Stimulated activated CD4-positive, alpha-beta T cell treated with anti-CD3 and anti-CD28 coated beads, TNF-alpha, amount 100 ng/mL, for 48 hours (primary cell): ENCODE results near the gene TSPYL1.
A peak's percentile ranks its signal among the peaks of the same experiment; 100 is the strongest.
"Not testable (repeated sequence)": the region's sequence is repeated elsewhere in the genome, so short reads cannot be mapped to it uniquely, and the experiment has no call there.

Experiments
- DNase-seq, 3 donors: peaks; one replicate each; pipeline ENCODE4 v3.0.0-alpha.2; 2020; ENCODE audit warnings: low read depth in 3 of 3

TSPYL1 gene

GRCh38 chr6:116279232-116280160, at the start of gene TSPYL1:
Gene TSPYL1 (minus strand): TSS chr6:116279930. CDS start chr6:116279830, 100 bp downstream.
- DNase-seq, result peak; percentile 84 to 89 (median 88)

- DNase-seq, result no peak
These were observed 49.4 kb upstream of the TSPYL1 start for GRCh38 chr6:116329156-116329555.

DNA sequence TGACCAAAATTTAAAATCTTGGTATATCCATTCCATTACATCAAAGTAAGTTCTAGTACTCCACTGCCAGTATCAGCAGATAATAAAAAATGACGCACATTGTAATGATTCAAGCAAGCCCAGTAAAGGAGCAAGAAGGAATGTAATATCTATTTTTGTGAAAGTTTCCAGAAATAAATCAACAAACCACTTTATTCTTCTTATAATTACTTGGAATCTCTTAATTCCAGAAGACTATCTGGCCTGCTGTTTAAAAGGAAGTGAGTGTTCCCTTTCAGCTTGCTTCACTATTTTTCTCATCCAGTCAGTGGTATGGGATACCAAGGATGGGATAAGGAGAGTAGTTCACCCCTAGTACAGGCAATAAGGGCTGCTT, 48.8 kb upstream of the TSPYL1 start:
- no peak for DNase-seq

DNA sequence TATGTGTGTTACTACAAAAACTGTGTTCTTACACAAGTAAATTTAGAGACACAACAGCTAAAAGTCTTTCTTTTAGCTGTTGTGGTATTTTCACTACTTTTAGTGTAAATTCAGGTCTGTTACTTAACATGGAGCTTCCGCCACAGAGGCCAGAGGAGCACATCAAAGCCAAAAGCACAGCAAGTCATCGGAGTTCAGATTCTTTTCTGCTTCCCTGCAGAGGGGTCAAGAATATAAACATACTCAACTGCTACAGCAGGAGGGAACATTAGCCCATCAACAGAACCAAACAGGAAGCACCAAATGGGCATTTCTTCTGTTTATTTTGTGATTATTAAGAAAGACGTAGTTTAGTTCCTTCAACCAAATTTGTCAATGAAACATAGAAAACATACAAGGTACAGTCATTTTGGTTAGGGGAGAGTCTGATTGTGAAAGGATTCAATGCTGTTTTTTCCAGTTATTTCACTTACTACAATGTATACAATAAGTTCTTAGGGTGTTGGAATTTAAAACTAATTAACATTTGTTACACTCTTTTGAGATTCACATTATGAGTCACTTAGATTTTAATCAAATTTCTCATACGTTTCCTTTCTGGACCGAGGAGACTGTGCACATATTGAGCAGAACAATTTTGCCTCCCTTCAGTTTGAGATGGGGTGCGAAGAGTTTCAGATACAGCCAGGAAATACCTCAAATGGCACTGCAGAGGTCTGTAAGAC, 48.2 kb upstream of the TSPYL1 start:
- DNase-seq, result no peak

DNA sequence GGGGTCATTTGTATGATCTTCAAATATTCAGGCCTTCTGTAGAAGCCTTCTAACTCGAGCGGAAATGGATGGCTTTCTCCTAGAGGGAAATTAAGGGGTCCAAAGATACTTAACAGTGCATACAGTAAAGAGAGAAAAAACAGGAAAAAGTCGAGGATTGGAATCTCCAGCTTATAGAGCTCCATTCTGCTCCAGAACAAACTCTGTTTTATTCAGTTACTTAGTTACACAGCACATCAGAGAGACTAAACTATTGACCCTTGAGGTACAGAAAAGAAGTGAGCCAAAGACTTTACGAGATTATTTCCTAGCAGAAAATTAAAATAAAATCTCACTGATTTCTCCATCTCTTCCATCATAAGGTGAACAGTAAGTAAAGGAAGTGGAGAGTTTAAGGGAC, 47.3 kb upstream of the TSPYL1 start:
- no peak for DNase-seq

DNA sequence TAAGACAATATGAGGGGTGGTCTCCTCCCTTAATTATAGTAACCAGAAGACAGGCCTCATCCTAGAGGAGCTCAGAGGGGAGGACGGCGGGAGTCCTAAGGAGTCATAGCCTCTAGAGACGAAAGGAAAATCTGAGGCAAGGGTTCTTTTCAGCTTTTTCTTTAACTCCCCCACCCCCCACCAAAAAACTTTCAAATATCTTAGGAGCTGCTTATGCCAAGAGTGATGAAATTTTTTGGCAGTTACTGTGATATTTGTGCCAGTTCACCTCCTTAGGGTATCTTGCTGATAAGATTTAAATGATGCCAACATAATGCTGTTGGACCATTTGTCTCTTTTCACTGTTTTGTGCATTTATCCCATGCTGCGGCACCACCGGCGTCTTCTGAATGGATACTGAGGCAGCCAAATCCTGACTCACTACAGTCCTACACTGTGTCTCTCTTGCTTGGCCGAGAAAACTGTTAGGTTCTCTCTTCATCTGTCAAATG, 46.5 kb upstream of the TSPYL1 start:
- no peak for DNase-seq

- DNase-seq, result not testable (repeated sequence)
These were observed 46.0 kb upstream of the TSPYL1 start for GRCh38 chr6:116325634-116326132.

- DNase-seq, result no peak
These were observed 44.1 kb upstream of the TSPYL1 start for GRCh38 chr6:116323863-116324262.

DNA sequence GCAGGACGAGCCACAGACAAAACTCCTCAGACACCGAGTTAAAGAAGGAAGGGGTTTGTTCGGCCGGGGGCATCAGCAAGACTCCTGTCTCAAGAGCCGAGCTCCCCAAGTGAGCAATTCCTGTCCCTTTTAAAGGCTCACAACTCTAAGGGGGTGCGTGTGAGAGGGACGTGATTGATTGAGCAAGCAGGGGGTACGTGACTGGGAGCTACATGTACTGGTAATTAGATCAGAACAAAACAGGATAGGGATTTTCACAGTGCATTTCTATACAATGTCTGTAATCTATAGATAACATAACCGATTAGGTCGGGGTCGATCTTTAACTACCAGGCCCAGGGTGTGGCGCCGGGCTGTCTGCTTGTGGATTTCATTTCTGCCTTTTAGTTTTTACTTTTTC, 42.2 kb upstream of the TSPYL1 start:
- not testable (repeated sequence) for DNase-seq

- DNase-seq, result no peak
These were observed 37.2 kb upstream of the TSPYL1 start for GRCh38 chr6:116316772-116317467.

DNA sequence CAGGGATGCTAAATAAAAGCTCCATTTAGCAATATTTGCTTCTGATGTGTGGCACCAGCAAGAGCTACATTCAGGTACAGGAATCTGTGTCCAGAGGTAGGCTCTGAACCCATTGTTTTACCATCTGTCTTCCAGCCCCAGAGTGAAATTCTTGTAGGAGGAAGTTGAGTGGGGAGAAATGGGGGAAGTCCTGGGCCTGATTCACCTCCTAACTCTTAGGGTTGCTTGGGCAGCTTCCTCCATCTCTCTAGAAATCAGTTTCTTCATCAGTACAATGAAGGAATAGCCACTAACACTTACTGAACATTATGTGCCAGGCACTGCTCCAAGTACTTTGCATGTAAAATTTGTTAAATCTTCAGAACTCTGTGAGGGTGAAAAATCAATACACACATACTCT, 35.1 kb upstream of the TSPYL1 start:
- DNase-seq, result no peak

DNA sequence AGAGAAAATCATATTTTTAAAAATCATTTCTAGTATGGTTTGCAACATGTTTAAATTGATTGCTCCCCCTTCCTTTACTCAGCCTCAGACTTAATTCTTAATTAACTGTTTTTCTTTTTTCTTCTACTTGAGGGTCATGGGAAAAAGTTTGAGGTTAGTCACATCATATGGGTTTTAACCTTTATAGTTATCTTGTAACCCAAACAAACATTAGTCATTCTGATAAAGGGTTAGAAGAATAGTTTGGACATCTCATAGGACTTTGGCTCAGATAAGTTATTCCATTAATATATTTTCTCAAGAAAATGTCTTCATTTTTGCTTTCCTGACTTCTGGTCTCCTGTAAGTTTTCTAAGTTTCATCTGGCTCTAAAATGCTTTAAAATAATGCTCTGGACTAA, 34.5 kb upstream of the TSPYL1 start:
- DNase-seq, result no peak

DNA sequence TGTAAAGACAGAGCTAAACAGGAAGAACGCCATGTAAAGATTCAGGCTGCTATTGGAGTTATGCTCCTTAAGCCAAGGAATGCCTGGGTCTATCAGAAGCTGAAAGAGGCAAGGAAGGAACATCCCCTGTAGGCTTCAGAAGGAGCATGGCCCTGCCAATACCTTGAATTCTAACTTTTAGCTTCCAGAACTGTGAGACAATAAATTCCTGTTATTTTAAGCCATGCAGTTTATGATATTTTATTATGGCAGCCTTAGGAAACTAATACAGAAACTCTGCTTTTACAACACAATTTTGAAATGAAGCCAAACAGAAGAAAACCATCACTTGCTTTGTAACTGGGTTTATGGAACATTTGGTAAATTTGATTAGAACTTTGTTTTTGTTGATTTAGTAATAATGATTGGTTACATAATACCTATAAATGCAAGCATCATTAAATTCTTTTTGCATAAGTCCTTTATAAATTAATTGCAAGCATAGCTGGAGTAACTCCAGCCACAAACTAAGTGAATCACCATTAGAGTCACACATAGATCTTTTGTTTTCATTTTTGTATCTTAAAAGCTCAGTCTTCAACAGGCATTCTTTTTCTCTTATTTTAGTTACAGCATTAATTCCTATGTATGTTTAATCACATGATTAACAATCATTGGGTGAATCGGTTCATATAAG, 33.5 kb upstream of the TSPYL1 start:
- DNase-seq, result no peak

DNA sequence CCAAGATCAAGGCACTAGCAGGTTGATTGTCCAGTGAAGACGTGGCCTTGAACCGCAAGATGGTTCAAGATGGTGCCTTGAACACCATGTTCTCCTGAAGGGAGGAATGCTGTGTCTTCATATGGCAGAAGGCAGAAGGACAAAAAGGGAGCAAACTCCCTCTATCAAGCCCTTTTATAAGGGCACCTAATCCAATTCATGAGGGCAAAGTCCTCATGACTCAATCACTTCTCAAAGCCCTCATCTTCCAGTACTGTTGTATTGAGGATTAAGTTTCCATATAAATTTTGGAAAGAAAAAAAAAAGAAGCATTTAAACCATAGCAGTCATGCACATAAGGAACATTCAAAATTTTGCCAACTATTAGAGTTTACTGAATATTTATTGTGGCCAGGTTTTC, 29.9 kb upstream of the TSPYL1 start:
- DNase-seq, result no peak

DNA sequence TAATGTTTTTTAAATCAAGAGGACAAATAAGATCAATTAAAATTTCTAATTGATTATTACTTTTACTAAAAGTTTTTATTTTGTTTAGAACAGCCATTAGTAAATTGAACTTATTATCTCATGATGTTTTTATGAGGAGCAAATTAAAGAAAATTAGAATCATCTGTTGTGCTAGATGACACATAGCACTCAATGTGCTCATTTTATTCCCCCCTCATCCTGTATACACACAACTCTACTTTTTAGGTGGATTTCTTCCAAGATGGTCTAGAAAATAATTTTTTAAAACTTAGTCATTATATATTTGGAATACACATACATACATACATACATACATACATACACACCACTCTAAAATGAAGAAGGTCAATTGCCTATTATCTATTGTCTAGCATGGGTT, 29.3 kb upstream of the TSPYL1 start:
- no peak for DNase-seq

DNA sequence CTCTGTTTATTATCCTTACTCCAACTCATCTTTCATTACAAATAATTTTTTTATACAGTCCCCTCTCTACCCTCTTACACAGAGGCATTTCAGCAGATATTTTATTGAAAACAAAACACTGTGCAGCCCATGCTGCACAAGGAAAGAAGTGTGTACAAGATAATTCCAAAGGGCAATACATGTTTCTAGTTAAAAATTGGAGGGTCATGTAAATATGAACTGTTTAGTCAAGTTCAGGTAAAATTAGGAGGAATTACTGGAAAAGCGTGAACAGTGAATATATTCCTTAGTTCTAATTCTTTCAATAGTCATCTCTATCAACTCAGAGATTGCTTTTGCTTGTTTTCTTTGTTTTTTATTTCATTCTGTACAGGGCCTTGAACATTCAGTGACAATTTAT, 27.9 kb upstream of the TSPYL1 start:
- DNase-seq, result no peak

GRCh38 chr6:116307001-116307400, 27.3 kb upstream of the TSPYL1 start:
- DNase-seq, result no peak

DNA sequence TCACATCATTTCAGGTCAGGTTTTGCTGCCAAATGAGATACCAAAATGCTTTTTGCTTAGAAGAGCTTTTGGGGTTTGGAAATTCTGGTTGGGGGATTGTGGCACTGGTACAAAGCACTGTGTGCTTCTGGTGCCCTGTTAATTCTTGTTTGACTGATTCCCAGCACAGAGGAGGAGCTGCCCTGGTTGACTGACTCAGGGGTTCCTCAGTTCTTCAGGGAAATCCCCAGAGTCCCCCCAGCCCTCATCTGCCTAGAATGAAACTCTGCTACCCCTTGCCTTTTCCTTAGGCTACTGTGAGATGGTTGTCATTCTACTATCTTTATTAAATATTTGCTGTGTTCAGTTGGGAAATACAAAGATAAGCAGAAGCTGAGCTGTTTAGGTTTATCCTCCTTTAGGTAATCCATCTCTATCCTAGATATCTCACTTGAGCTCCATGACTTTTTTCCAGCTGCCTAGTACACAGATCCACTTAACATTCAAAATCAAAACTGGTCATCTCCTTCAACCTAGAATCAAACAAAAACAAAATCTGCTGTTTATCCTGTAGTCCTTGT, 24.9 kb upstream of the TSPYL1 start:
- no peak for DNase-seq

DNA sequence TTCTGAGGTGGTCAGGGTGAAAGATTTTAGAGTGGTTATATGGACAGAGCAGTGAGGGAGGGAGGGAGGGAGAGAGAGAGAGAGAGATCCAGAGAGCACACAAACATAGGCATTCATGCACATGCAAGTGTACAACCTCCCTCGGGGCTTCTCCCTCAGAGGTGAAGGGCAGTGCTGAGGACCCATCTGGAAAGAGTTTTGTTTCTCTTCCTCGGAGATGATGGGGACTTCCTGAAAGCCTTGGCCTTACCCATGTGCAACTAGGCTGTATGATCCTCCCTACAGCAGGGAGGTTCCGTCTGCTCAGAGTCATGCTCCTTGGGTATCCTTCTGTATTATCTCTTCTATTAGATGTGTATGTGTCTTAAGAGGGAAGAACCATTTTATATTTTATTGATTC, 21.4 kb upstream of the TSPYL1 start:
- DNase-seq, result no peak

GRCh38 chr6:116300566-116300965, 20.8 kb upstream of the TSPYL1 start:
- DNase-seq, result no peak

DNA sequence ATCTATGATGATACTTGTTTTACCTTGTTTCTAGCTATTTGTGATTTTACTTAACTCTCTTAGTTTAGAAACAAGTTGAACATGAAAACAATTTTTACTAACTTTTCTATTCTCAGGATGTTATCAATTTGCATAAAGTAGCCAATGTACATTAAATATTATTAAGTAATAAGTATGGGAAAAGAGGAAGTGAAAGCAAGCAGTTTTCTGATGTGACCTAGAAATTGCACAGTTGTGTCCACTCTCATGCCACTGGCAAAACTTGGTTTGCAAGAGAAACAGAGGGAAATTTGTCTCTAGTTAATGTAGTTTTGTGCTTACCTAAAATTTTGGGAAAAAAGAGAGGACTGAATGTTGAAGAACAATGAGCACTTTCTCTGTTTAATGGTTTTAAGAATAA, 19.2 kb upstream of the TSPYL1 start:
- no peak for DNase-seq
